SK-N-SH treated with all-trans-retinoic acid at 6 μM for 48 hours (cell line): Measurements from ENCODE around the gene TASP1.

Source experiments
- ATAC-seq: fragments of 200-7000 bp; cut with Tn5 transposase; 3 replicates; pipeline ENCODE4 v1.9.1; 2020; ENCODE audit warnings: mild to moderate bottlenecking, moderate library complexity
- ARNTL ChIP-seq: fragments of 450-650 bp; formaldehyde crosslinking; IDR thresholded peaks from 2 replicates; pipeline ENCODE4 v1.5.0; 2020; ENCODE audit warnings: low read depth, mild to moderate bottlenecking, moderate library complexity, borderline replicate concordance
- BACH2 ChIP-seq: fragments of 250-450 bp; sonication (Bioruptor Pico); IDR thresholded peaks from 2 replicates; pipeline ENCODE4 v1.9.0; 2021; ENCODE audit warnings: mild to moderate bottlenecking, borderline replicate concordance
- CREB5 ChIP-seq: fragments of 250-450 bp; sonication (Bioruptor Pico); IDR thresholded peaks from 2 replicates; pipeline ENCODE4 v1.5.1; 2020; ENCODE audit warnings: low read depth, mild to moderate bottlenecking, moderate library complexity
- CSDC2 ChIP-seq: fragments of 250-450 bp; sonication (Bioruptor Pico); IDR thresholded peaks from 2 replicates; pipeline ENCODE4 v1.5.0; 2020; ENCODE audit warnings: mild to moderate bottlenecking, moderate library complexity
- CSRNP3 ChIP-seq: fragments of 250-450 bp; sonication (Bioruptor Pico); IDR thresholded peaks from 2 replicates; pipeline ENCODE4 v1.5.1; 2021; ENCODE audit warnings: mild to moderate bottlenecking, moderate library complexity
- ESRRG ChIP-seq: fragments of 250-450 bp; sonication (Bioruptor Pico); IDR thresholded peaks from 2 replicates; pipeline ENCODE4 v1.6.1; 2021; ENCODE audit warnings: mild to moderate bottlenecking
- GLIS3 ChIP-seq: fragments of 250-450 bp; sonication (Bioruptor Pico); IDR thresholded peaks from 2 replicates; pipeline ENCODE4 v1.5.0; 2020; ENCODE audit warnings: mild to moderate bottlenecking, moderate library complexity
- ISL1 ChIP-seq: fragments of 250-450 bp; sonication (Bioruptor Pico); IDR thresholded peaks from 2 replicates; pipeline ENCODE4 v2.1.2; 2022; ENCODE audit warnings: mild to moderate bottlenecking, moderate library complexity
- OSR1 ChIP-seq: fragments of 250-450 bp; sonication (Bioruptor Pico); IDR thresholded peaks from 2 replicates; pipeline ENCODE4 v1.8.0; 2022; ENCODE audit warnings: moderate library complexity, mild to moderate bottlenecking, inconsistent platforms
- POU6F1 ChIP-seq: fragments of 250-450 bp; sonication (Bioruptor Pico); IDR thresholded peaks from 2 replicates; pipeline ENCODE4 v1.8.0; 2021; ENCODE audit warnings: low read depth, mild to moderate bottlenecking, moderate library complexity, borderline replicate concordance
- PPARA ChIP-seq: fragments of 250-450 bp; sonication (Bioruptor Pico); IDR thresholded peaks from 2 replicates; pipeline ENCODE4 v1.5.0; 2020; ENCODE audit warnings: mild to moderate bottlenecking, borderline replicate concordance
- RARB ChIP-seq: fragments of 250-450 bp; sonication (Bioruptor Pico); IDR thresholded peaks from 2 replicates; pipeline ENCODE4 v1.8.0; 2021; ENCODE audit warnings: mild to moderate bottlenecking, moderate library complexity
- SNAI2 ChIP-seq: fragments of 250-450 bp; sonication (Bioruptor Pico); IDR thresholded peaks from 2 replicates; pipeline ENCODE4 v1.5.0; 2020; ENCODE audit warnings: mild to moderate bottlenecking, moderate library complexity
- TCF4 ChIP-seq: fragments of 250-450 bp; sonication (Bioruptor Pico); IDR thresholded peaks from 2 replicates; pipeline ENCODE4 v1.8.0; 2021; ENCODE audit warnings: mild to moderate bottlenecking, moderate library complexity, borderline replicate concordance
- TOX ChIP-seq: fragments of 250-450 bp; sonication (Bioruptor Pico); IDR thresholded peaks from 2 replicates; pipeline ENCODE4 v1.8.0; 2021; ENCODE audit warnings: mild to moderate bottlenecking, moderate library complexity, borderline replicate concordance
- ZC3H10 ChIP-seq: fragments of 250-450 bp; sonication (Bioruptor Pico); IDR thresholded peaks from 2 replicates; pipeline ENCODE4 v1.5.1; 2021; ENCODE audit warnings: mild to moderate bottlenecking, moderate library complexity
- ZFP3 ChIP-seq: fragments of 250-450 bp; sonication (Bioruptor Pico); IDR thresholded peaks from 2 replicates; pipeline ENCODE4 v1.5.0; 2020; ENCODE audit warnings: mild to moderate bottlenecking, moderate library complexity
- ZFP30 ChIP-seq: fragments of 450-650 bp; formaldehyde crosslinking; IDR thresholded peaks from 2 replicates; pipeline ENCODE4 v1.5.0; 2022; ENCODE audit warnings: mild to moderate bottlenecking, moderate library complexity
- ZNF565 ChIP-seq: fragments of 450-650 bp; formaldehyde crosslinking; conservative IDR thresholded peaks from 2 replicates; pipeline ENCODE4 v1.5.0; 2020; ENCODE audit warnings: low read depth, mild to moderate bottlenecking, moderate library complexity
- ZNF70 ChIP-seq: fragments of 450-650 bp; formaldehyde crosslinking; IDR thresholded peaks from 2 replicates; pipeline ENCODE4 v1.5.0; 2020; ENCODE audit warnings: mild to moderate bottlenecking, moderate library complexity
- ZNF8 ChIP-seq: fragments of 450-650 bp; formaldehyde crosslinking; IDR thresholded peaks from 2 replicates; pipeline ENCODE4 v1.5.0; 2020; ENCODE audit warnings: mild to moderate bottlenecking, moderate library complexity
- TF ChIP-seq, protein P1 (sequence below): fragments of 250-450 bp; sonication (Bioruptor Pico); IDR thresholded peaks from 2 replicates; pipeline ENCODE4 v1.8.0; 2020; ENCODE audit warnings: mild to moderate bottlenecking, moderate library complexity, borderline replicate concordance
- TF ChIP-seq, protein P2 (sequence below): fragments of 250-450 bp; sonication (Bioruptor Pico); IDR thresholded peaks from 2 replicates; pipeline ENCODE4 v1.5.0; 2020; ENCODE audit warnings: mild to moderate bottlenecking, moderate library complexity

The TASP1 gene

GRCh38 chr20:13515291-13515690 is 123.4 kb downstream of the TASP1 start:
- TF ChIP-seq ZNF565 (CRISPR knock-in tag) (no peak), ESRRG (CRISPR knock-in tag) (no peak), ZFP3 (no peak), CSDC2 (CRISPR knock-in tag) (no peak), TCF4 (no peak), GLIS3 (CRISPR knock-in tag) (no peak), TOX (CRISPR knock-in tag) (no peak), ZNF8 (CRISPR knock-in tag) (no peak), ARNTL (CRISPR knock-in tag) (no peak), RARB (no peak), SNAI2 (CRISPR knock-in tag) (no peak), ZFP30 (no peak)
- TF ChIP-seq, protein P1, sequence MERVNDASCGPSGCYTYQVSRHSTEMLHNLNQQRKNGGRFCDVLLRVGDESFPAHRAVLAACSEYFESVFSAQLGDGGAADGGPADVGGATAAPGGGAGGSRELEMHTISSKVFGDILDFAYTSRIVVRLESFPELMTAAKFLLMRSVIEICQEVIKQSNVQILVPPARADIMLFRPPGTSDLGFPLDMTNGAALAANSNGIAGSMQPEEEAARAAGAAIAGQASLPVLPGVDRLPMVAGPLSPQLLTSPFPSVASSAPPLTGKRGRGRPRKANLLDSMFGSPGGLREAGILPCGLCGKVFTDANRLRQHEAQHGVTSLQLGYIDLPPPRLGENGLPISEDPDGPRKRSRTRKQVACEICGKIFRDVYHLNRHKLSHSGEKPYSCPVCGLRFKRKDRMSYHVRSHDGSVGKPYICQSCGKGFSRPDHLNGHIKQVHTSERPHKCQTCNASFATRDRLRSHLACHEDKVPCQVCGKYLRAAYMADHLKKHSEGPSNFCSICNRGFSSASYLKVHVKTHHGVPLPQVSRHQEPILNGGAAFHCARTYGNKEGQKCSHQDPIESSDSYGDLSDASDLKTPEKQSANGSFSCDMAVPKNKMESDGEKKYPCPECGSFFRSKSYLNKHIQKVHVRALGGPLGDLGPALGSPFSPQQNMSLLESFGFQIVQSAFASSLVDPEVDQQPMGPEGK (CRISPR knock-in tag): no peak
- ATAC-seq: no peak

DNA sequence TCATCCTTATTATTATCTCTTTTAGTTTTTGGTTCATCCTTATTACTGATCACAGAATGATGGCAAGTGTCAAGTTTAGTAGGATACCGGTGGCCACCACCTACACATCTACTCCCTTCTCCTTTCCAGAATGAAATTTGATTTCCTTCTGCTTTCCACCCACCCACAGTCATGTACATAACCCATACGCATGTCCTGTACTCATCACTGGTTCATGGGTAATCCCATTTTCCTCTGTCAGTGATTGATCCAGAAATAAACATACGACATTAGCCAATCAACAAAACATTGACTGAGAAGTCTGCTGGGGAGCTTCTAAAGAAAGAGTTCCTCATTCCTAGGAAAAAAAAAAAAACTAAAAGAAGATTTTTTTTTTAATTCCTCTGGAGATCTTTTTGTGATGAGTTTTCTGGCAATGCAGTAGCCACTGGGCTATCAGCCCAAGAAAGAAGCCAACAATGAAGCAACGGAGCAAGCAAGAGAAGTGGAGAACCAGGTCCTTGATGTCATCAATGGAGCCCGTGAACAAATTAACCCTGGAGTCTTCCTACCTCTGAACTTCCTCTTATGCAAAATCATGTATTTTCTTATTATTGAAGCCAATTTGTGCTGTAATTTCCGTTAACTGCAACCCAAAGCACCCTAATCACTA is 127.8 kb downstream of the TASP1 start:
- ATAC-seq: no peak
- TF ChIP-seq OSR1 (CRISPR knock-in tag) (no peak), ZNF8 (CRISPR knock-in tag) (no peak), CREB5 (no peak), ZFP3 (no peak), ZC3H10 (CRISPR knock-in tag) (no peak), CSRNP3 (CRISPR knock-in tag) (no peak), ARNTL (CRISPR knock-in tag) (no peak), POU6F1 (no peak), ZFP30 (no peak), SNAI2 (CRISPR knock-in tag) (no peak), BACH2 (no peak), PPARA (CRISPR knock-in tag) (no peak), TCF4 (no peak), RARB (no peak), ESRRG (CRISPR knock-in tag) (no peak), ZNF70 (no peak)
- TF ChIP-seq, protein P2, sequence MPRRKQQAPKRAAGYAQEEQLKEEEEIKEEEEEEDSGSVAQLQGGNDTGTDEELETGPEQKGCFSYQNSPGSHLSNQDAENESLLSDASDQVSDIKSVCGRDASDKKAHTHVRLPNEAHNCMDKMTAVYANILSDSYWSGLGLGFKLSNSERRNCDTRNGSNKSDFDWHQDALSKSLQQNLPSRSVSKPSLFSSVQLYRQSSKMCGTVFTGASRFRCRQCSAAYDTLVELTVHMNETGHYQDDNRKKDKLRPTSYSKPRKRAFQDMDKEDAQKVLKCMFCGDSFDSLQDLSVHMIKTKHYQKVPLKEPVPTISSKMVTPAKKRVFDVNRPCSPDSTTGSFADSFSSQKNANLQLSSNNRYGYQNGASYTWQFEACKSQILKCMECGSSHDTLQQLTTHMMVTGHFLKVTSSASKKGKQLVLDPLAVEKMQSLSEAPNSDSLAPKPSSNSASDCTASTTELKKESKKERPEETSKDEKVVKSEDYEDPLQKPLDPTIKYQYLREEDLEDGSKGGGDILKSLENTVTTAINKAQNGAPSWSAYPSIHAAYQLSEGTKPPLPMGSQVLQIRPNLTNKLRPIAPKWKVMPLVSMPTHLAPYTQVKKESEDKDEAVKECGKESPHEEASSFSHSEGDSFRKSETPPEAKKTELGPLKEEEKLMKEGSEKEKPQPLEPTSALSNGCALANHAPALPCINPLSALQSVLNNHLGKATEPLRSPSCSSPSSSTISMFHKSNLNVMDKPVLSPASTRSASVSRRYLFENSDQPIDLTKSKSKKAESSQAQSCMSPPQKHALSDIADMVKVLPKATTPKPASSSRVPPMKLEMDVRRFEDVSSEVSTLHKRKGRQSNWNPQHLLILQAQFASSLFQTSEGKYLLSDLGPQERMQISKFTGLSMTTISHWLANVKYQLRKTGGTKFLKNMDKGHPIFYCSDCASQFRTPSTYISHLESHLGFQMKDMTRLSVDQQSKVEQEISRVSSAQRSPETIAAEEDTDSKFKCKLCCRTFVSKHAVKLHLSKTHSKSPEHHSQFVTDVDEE (CRISPR knock-in tag): no peak

DNA sequence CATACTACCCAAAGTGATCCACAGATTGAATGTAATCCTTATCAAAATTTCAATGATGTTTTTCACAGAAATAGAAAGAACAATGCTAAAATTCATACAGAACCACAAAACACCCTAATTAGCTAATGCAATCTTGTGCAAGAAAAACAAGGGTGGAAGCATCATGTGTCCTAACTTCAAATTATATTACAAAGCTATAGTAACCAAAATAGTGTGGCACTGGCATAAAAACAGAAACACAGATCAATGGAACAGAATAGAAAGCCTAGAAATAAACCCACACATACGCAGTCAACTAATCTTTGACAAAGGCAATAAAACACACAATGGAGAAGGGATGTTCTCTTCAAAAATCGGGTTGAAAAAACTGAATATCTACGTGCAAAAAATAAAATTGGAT is 131.1 kb downstream of the TASP1 start:
- no peak for ATAC-seq
- no peak for TF ChIP-seq ZC3H10 (CRISPR knock-in tag)
- no peak for TF ChIP-seq ESRRG (CRISPR knock-in tag)
- no peak for TF ChIP-seq CSRNP3 (CRISPR knock-in tag)
- TF ChIP-seq ISL1 (CRISPR knock-in tag): no peak
- TF ChIP-seq GLIS3 (CRISPR knock-in tag): no peak
- TF ChIP-seq, protein P1 (CRISPR knock-in tag): no peak
- TF ChIP-seq ZFP3: no peak
- no peak for TF ChIP-seq ARNTL (CRISPR knock-in tag)
- TF ChIP-seq PPARA (CRISPR knock-in tag): no peak
- no peak for TF ChIP-seq BACH2
- no peak for TF ChIP-seq CREB5
- TF ChIP-seq ZNF8 (CRISPR knock-in tag): no peak
- TF ChIP-seq TOX (CRISPR knock-in tag): no peak
- TF ChIP-seq CSDC2 (CRISPR knock-in tag): no peak
